H1 (cell line): Measurements from ENCODE around the gene MS4A15. TPM values are rescaled to one million over a fixed set of nuclear protein-coding genes. Genes with fewer than 3 reads are reported as not detected.

Experiments used
- CTCF ChIA-PET: fragments of 300-600 bp; sonication (Branson Sonifier 250); formaldehyde crosslinking; loops from one replicate; lab custom pipeline; 2021; ENCODE audit not compliant: partially characterized antibody; lab: Charles Lee
- POLR2A ChIA-PET: fragments of 300-600 bp; sonication (Branson Sonifier 250); formaldehyde crosslinking; loops from one replicate; lab custom pipeline; 2021; ENCODE audit warnings: inconsistent platforms; ENCODE audit not compliant: partially characterized antibody; lab: Charles Lee
- DNase-seq, 2 experiments: peaks; one replicate each; pipeline versions ENCODE4 v3.0.0 to v3.0.0-alpha.2; 2010 to 2022; ENCODE audit warnings: low spot score in 2 of 2, low read depth in 1 of 2, mixed read lengths in 1 of 2
- FAIRE-seq: peaks from 2 replicates; lab custom pipeline; 2011; peaks lifted over from hg19 to GRCh38; lab: Jason Lieb, UNC
- H2AFZ ChIP-seq: 2 replicates; pipeline ENCODE4 v1.8.1; 2012; ENCODE audit warnings: low read length, inconsistent platforms
- H2AK5ac ChIP-seq: 2 replicates; pipeline ENCODE4 v1.6.1; 2013; ENCODE audit warnings: low read depth, low read length
- H2BK120ac ChIP-seq: replicated peaks from 2 replicates; pipeline ENCODE3; 2013; ENCODE audit warnings: low read depth, low read length, inconsistent platforms
- H2BK12ac ChIP-seq: 2 replicates; pipeline ENCODE4 v1.6.1; 2013; ENCODE audit warnings: low read depth, low read length
- H2BK15ac ChIP-seq: 2 replicates; pipeline ENCODE4 v1.6.1; 2013; ENCODE audit warnings: low read length
- H2BK20ac ChIP-seq: 2 replicates; pipeline ENCODE4 v1.6.1; 2013; ENCODE audit warnings: low read length
- H2BK5ac ChIP-seq: 2 replicates; pipeline ENCODE4 v1.6.1; 2013; ENCODE audit warnings: low read depth, low read length
- H3K14ac ChIP-seq: 2 replicates; pipeline ENCODE4 v1.6.1; 2013; ENCODE audit warnings: inconsistent platforms; ENCODE audit not compliant: insufficient read length
- H3K18ac ChIP-seq: 2 replicates; pipeline ENCODE4 v1.6.1; 2013; ENCODE audit warnings: low read length; ENCODE audit errors: extremely low read depth
- H3K23ac ChIP-seq: 2 replicates; pipeline ENCODE4 v1.6.1; 2013; ENCODE audit warnings: inconsistent platforms; ENCODE audit not compliant: insufficient read length
- H3K23me2 ChIP-seq: 2 replicates; pipeline ENCODE4 v1.6.1; 2013; ENCODE audit warnings: low read depth, low read length
- H3K27ac ChIP-seq: 2 replicates; pipeline ENCODE4 v1.6.1; 2011; ENCODE audit warnings: low read depth, low read length, inconsistent platforms
- H3K27me3 ChIP-seq, 4 experiments: replicated peaks in 1 of 4; 1 replicate in 1 of 4; 2 replicates in 3 of 4; pipeline versions ENCODE4 v1.6.1 to v1.8.1; 2011 to 2013; ENCODE audit warnings: low read length in 3 of 4, mild to moderate bottlenecking in 3 of 4, inconsistent platforms in 2 of 4, mixed read lengths in 2 of 4, moderate library complexity in 1 of 4; ENCODE audit not compliant: control insufficient read depth in 3 of 4, insufficient read depth in 3 of 4; ENCODE audit errors: extremely low read depth in 1 of 4
- H3K36me3 ChIP-seq, 4 experiments: 2 replicates each; pipeline versions ENCODE4 v1.6.1 to v1.8.1; 2011 to 2013; ENCODE audit warnings: mild to moderate bottlenecking in 4 of 4, low read length in 3 of 4, moderate library complexity in 2 of 4, control low read depth in 1 of 4, inconsistent platforms in 1 of 4; ENCODE audit not compliant: insufficient read depth in 4 of 4, control insufficient read depth in 2 of 4
- H3K4ac ChIP-seq: replicated peaks from 2 replicates; pipeline ENCODE3; 2013; ENCODE audit warnings: low read length, low read depth, mixed read lengths, inconsistent platforms; ENCODE audit not compliant: insufficient read length
- H3K4me1 ChIP-seq, 4 experiments: replicated peaks in 1 of 4; 1 replicate in 1 of 4; 2 replicates in 3 of 4; pipeline versions ENCODE4 v1.6.1 to v1.8.1; 2011 to 2013; ENCODE audit warnings: low read length in 3 of 4, inconsistent platforms in 2 of 4, mixed read lengths in 1 of 4; ENCODE audit not compliant: insufficient read depth in 4 of 4, control insufficient read depth in 3 of 4
- H3K4me2 ChIP-seq, 2 experiments: 2 replicates each; pipeline versions ENCODE4 v1.6.1 to v1.8.1; 2011 to 2013; ENCODE audit warnings: low read depth in 2 of 2, low read length in 2 of 2, control low read depth in 1 of 2, inconsistent platforms in 1 of 2, mild to moderate bottlenecking in 1 of 2; ENCODE audit not compliant: insufficient read depth in 1 of 2
- H3K4me3 ChIP-seq, 4 experiments: fragments of 200-600, 300-600 bp in 1 of 4; sonication (generic), shearing (Covaris generic), sonication (Bioruptor Twin) in 1 of 4; 2 replicates each; pipeline versions ENCODE4 v1.5.1 to v1.8.1; 2011 to 2016; ENCODE audit warnings: low read length in 4 of 4, low read depth in 3 of 4, control low read depth in 2 of 4, inconsistent platforms in 2 of 4, mild to moderate bottlenecking in 2 of 4, mixed read lengths in 1 of 4, moderate library complexity in 1 of 4; ENCODE audit not compliant: insufficient read depth in 2 of 4; ENCODE audit errors: extremely low read depth in 1 of 4
- H3K56ac ChIP-seq: replicated peaks from 2 replicates; pipeline ENCODE3; 2013; ENCODE audit warnings: low read depth, mild to moderate bottlenecking, mixed read lengths, low read length, inconsistent platforms; ENCODE audit not compliant: insufficient read length
- H3K79me1 ChIP-seq: 2 replicates; pipeline ENCODE4 v1.6.1; 2013; ENCODE audit warnings: low read depth, low read length, control low read depth
- H3K79me2 ChIP-seq, 2 experiments: 2 replicates each; pipeline versions ENCODE4 v1.6.1 to v1.8.1; 2012 to 2013; ENCODE audit warnings: low read length in 2 of 2, mild to moderate bottlenecking in 2 of 2, inconsistent platforms in 1 of 2; ENCODE audit not compliant: insufficient read depth in 2 of 2, control insufficient read depth in 1 of 2
- H3K9ac ChIP-seq, 4 experiments: replicated peaks in 1 of 4; 1 replicate in 1 of 4; 2 replicates in 3 of 4; pipeline versions ENCODE4 v1.6.1 to v1.8.1; 2011 to 2013; ENCODE audit warnings: low read depth in 3 of 4, low read length in 3 of 4, control low read depth in 2 of 4, mild to moderate bottlenecking in 2 of 4, moderate library complexity in 2 of 4, inconsistent platforms in 1 of 4; ENCODE audit errors: extremely low read depth in 1 of 4
- H3K9me3 ChIP-seq, 2 experiments: 2 replicates each; pipeline versions ENCODE4 v1.6.1 to v1.8.1; 2012 to 2013; ENCODE audit warnings: mild to moderate bottlenecking in 2 of 2, moderate library complexity in 2 of 2, control low read depth in 1 of 2, inconsistent platforms in 1 of 2, low read depth in 1 of 2, low read length in 1 of 2, mixed read lengths in 1 of 2; ENCODE audit not compliant: insufficient read depth in 2 of 2
- H4K20me1 ChIP-seq, 2 experiments: replicated peaks in 1 of 2; 2 replicates each; pipeline versions ENCODE3 to v1.8.1; 2011 to 2013; ENCODE audit warnings: inconsistent platforms in 2 of 2, low read length in 2 of 2, mild to moderate bottlenecking in 1 of 2; ENCODE audit not compliant: insufficient read depth in 2 of 2, control insufficient read depth in 1 of 2
- H4K5ac ChIP-seq: 2 replicates; pipeline ENCODE4 v1.6.1; 2013; ENCODE audit warnings: low read length, low read depth, mixed read lengths, inconsistent platforms; ENCODE audit not compliant: insufficient read length
- H4K8ac ChIP-seq: 2 replicates; pipeline ENCODE4 v1.8.0; 2013; ENCODE audit warnings: mild to moderate bottlenecking, moderate library complexity, low read length, inconsistent platforms; ENCODE audit not compliant: insufficient read depth; ENCODE audit errors: extremely low read depth
- H4K91ac ChIP-seq: replicated peaks from 2 replicates; pipeline ENCODE3; 2013; ENCODE audit warnings: low read length, mixed read lengths, inconsistent platforms; ENCODE audit not compliant: insufficient read length
- BRCA1 ChIP-seq: IDR thresholded peaks from 2 replicates; pipeline ENCODE4 v1.6.1; 2012; ENCODE audit warnings: low read depth, low read length, improper control_type of control experiment
- CBX5 ChIP-seq: fragments of 300-800, 300-1000 bp; sonication (generic); IDR thresholded peaks from 2 replicates; pipeline ENCODE4 v1.7.1; 2016; ENCODE audit warnings: antibody characterized with exemption, low read length, low read depth
- CBX8 ChIP-seq: fragments of 300-800, 300-1000 bp; sonication (generic); IDR thresholded peaks from 2 replicates; pipeline ENCODE4 v1.7.1; 2016; ENCODE audit warnings: low read depth, low read length, borderline replicate concordance
- CEBPB ChIP-seq: IDR thresholded peaks from 2 replicates; pipeline ENCODE4 v1.6.1; 2012; ENCODE audit warnings: low read depth, low read length
- HDAC6 ChIP-seq: IDR thresholded peaks from one replicate; pipeline ENCODE4 v1.7.1; 2012; ENCODE audit warnings: low read depth, mild to moderate bottlenecking, inconsistent platforms, low read length, moderate library complexity
- RFX5 ChIP-seq: IDR thresholded peaks from 2 replicates; pipeline ENCODE4 v1.6.1; 2011; ENCODE audit warnings: low read depth, low read length, improper control_type of control experiment, borderline replicate concordance
- SIX5 ChIP-seq: IDR thresholded peaks from 2 replicates; pipeline ENCODE4 v1.6.1; 2011; ENCODE audit warnings: mild to moderate bottlenecking, low read depth, low read length
- TAF7 ChIP-seq: optimal IDR thresholded peaks from 2 replicates; pipeline ENCODE3; 2011; ENCODE audit warnings: low read depth, mild to moderate bottlenecking, inconsistent platforms, low read length, moderate library complexity, borderline replicate concordance
- WGBS, 2 experiments: shearing (Covaris generic) in 1 of 2; methylation state at CpG; one replicate each; pipeline versions ENCODE4 v1.1.6 to v1.1.7; 2013 to 2015; ENCODE audit warnings: low lambda C conversion rate in 2 of 2, mixed read lengths in 2 of 2, inconsistent platforms in 1 of 2, low coverage in 1 of 2, missing lambda C conversion rate in 1 of 2; ENCODE audit not compliant: insufficient replicate concordance in 2 of 2, insufficient coverage in 1 of 2, insufficient read length in 1 of 2; ENCODE audit errors: extremely low coverage in 1 of 2, missing lambda C conversion rate in 1 of 2; 5-methylcytosine and 5-hydroxymethylcytosine counted together
- polyA plus RNA-seq, 7 experiments: library from polyadenylated mRNA; depleted of rRNA in 3 of 7; stranded (reverse) in 5 of 7; unstranded in 2 of 7; fragments of >200 nt in 5 of 7; fragments of 200-250 nt in 2 of 7; gene quantifications; 1 replicate in 5 of 7; 2 replicates in 1 of 7; 4 replicates in 1 of 7; pipeline versions ENCODE4 v1.2.1 to v1.2.3, GENCODE V29; 2011 to 2013; ENCODE audit warnings: missing spikeins in 2 of 7, mixed read lengths in 2 of 7
- total RNA-seq: library from RNA; stranded (reverse); fragmentation: NEBNext Ultra II Directional; extraction: Animal tissue kit (Norgen Biotek cat#: 25700); gene quantifications from 2 replicates; pipeline ENCODE4 v1.2.1, GENCODE V29; 2021
- TF ChIP-seq, protein P1 (sequence below), 3 experiments: IDR thresholded peaks; 1 replicate in 2 of 3; 2 replicates in 1 of 3; pipeline versions ENCODE4 v1.5.1 to v1.6.1; 2011; ENCODE audit warnings: low read length in 3 of 3, mild to moderate bottlenecking in 3 of 3, inconsistent platforms in 2 of 3, low read depth in 1 of 3, moderate library complexity in 1 of 3; ENCODE audit not compliant: insufficient read depth in 1 of 3; ENCODE audit errors: control extremely low read depth in 1 of 3
- TF ChIP-seq, protein P2 (sequence below): IDR thresholded peaks from 2 replicates; pipeline ENCODE4 v1.6.1; 2012; ENCODE audit warnings: inconsistent platforms
- TF ChIP-seq, protein P3 (sequence below): IDR thresholded peaks from 2 replicates; pipeline ENCODE4 v1.6.1; 2011; ENCODE audit warnings: low read length, improper control_type of control experiment

MS4A15 gene
- total and polyA plus RNA-seq, 2 of the 8 experiments (the other 6 are each of a cell fraction or from before 2014, with no cell fraction given) = 0.15 to 0.17 TPM

DNA sequence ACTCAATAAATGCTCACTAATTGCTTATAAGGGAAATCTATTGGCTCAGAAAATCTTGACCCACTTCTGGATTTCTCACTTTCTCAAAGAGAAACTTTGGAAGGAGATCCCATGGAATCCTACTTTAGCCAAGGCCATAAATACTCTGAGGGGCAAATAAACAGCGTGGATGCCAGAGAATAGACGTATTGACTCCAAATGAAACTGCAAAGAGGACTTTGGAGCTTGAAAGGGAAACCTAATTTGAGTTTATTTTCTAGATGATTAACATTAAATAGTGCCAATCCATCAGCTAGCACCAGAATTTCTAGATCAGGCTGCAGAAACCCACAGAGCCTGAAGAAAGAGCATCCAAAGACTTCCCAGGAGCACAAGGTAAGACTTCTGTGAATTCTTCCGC, 32.2 kb upstream of the MS4A15 start, which contains the start of gene MS4A18:
MS4A18 (plus strand) TSS at position 301 of the 400 bp plus-strand sequence.
- Histone ChIP-seq H2BK15ac (no peak within 1 kb of the TSS), H3K4ac (no peak within 1 kb of the TSS), H3K79me2 (no peaks in the 10 kb centered on the region), H3K4me1 (no peaks in the 10 kb centered on the region), H3K79me1 (no peaks in the 10 kb centered on the region), H3K27me3 (no peaks in the 10 kb centered on the region; a peak in 2 of 7 replicates), H4K91ac (no peak within 1 kb of the TSS), H3K18ac (no peak within 1 kb of the TSS), H2AFZ (no peak within 1 kb of the TSS), H3K36me3 (no peaks in the 10 kb centered on the region), H3K27ac (no peak within 1 kb of the TSS), H2BK12ac (no peak within 1 kb of the TSS), H3K23me2 (peaks cover 3% of the 10 kb centered on the region; the same call in 1 of the 2 replicates), H3K9ac (no peak within 1 kb of the TSS), H3K56ac (no peak within 1 kb of the TSS), H4K8ac (no peak within 1 kb of the TSS), H3K9me3 (no peaks in the 10 kb centered on the region), H2BK120ac (no peak within 1 kb of the TSS), H4K5ac (no peak within 1 kb of the TSS), H3K23ac (no peak within 1 kb of the TSS), H2AK5ac (no peak within 1 kb of the TSS), H3K4me2 (no peak within 1 kb of the TSS), H3K4me3 (no peak within 1 kb of the TSS), H2BK20ac (no peak within 1 kb of the TSS), H3K14ac (no peak within 1 kb of the TSS), H4K20me1 (no peaks in the 10 kb centered on the region), H2BK5ac (no peak within 1 kb of the TSS)
- 95% methylated on average over 3 of the region's 3 CpGs; no CpG with 5 or more reads in 1 of the 2 experiments for WGBS, 2 experiments
- CTCF ChIA-PET = interaction anchor here (1.0 to 2.4 kb wide), 4 partner anchors 13 to 39 kb away, joined by 3 to 9 read pairs (median 6); no protein-coding TSS in a partner anchor
- FAIRE-seq (no peak), DNase-seq (no peak)
- POLR2A ChIA-PET = no interaction called here
- TF ChIP-seq, protein P1, sequence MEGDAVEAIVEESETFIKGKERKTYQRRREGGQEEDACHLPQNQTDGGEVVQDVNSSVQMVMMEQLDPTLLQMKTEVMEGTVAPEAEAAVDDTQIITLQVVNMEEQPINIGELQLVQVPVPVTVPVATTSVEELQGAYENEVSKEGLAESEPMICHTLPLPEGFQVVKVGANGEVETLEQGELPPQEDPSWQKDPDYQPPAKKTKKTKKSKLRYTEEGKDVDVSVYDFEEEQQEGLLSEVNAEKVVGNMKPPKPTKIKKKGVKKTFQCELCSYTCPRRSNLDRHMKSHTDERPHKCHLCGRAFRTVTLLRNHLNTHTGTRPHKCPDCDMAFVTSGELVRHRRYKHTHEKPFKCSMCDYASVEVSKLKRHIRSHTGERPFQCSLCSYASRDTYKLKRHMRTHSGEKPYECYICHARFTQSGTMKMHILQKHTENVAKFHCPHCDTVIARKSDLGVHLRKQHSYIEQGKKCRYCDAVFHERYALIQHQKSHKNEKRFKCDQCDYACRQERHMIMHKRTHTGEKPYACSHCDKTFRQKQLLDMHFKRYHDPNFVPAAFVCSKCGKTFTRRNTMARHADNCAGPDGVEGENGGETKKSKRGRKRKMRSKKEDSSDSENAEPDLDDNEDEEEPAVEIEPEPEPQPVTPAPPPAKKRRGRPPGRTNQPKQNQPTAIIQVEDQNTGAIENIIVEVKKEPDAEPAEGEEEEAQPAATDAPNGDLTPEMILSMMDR (IDR thresholded peaks at IDR 0.05; ENCODE audit: control extremely low read depth in 1 of 3, insufficient read depth in 1 of 3, low read depth in 1 of 3, low read length in 3 of 3) = no peak
- TF ChIP-seq BRCA1 (no peak), TAF7 (no peak), CBX5 (no peak), HDAC6 (no peak), SIX5 (no peak), RFX5 (no peak), CEBPB (no peak), CBX8 (no peak)
- TF ChIP-seq, protein P2, sequence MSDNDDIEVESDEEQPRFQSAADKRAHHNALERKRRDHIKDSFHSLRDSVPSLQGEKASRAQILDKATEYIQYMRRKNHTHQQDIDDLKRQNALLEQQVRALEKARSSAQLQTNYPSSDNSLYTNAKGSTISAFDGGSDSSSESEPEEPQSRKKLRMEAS = no peak
- TF ChIP-seq, protein P3, sequence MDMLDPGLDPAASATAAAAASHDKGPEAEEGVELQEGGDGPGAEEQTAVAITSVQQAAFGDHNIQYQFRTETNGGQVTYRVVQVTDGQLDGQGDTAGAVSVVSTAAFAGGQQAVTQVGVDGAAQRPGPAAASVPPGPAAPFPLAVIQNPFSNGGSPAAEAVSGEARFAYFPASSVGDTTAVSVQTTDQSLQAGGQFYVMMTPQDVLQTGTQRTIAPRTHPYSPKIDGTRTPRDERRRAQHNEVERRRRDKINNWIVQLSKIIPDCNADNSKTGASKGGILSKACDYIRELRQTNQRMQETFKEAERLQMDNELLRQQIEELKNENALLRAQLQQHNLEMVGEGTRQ = no peak
